Caco-2 (cell line): ENCODE measurements around the gene RNLS. TPM values are rescaled to one million over a fixed set of nuclear protein-coding genes. Genes with fewer than 3 reads are reported as not detected.

Experiments used
- BruUV-seq: library from RNA; stranded (reverse); fragments of 400-500 nt; replicated peaks from 2 replicates; lab custom pipeline; 2021; lab: Mats Ljungman, UMichigan
- CTCF ChIA-PET: fragments of 300-600 bp; sonication (Branson Sonifier 250); formaldehyde crosslinking; loops from one replicate; lab custom pipeline; 2022; ENCODE audit warnings: antibody characterized with exemption; lab: Charles Lee
- POLR2A ChIA-PET: fragments of 300-600 bp; sonication (Branson Sonifier 250); formaldehyde crosslinking; loops from one replicate; lab custom pipeline; 2022; ENCODE audit warnings: antibody characterized with exemption; lab: Charles Lee
- DNase-seq, 2 experiments: peaks; one replicate each; pipeline versions ENCODE4 v3.0.0 to v3.0.0-alpha.2; 2020 to 2022
- H3K27me3 ChIP-seq: replicated peaks from 2 replicates; pipeline ENCODE4 v1.6.0; 2011; ENCODE audit warnings: low read length; ENCODE audit not compliant: control insufficient read depth, insufficient read depth
- H3K36me3 ChIP-seq: 2 replicates; pipeline ENCODE4 v1.5.1; 2011; ENCODE audit warnings: low read length; ENCODE audit not compliant: control insufficient read depth, insufficient read depth
- H3K4me1 ChIP-seq: fragments of 250-450 bp; sonication (Bioruptor Pico); 2 replicates; pipeline ENCODE4 v1.5.1; 2020; ENCODE audit warnings: mild to moderate bottlenecking
- H3K4me3 ChIP-seq: 2 replicates; pipeline ENCODE4 v1.5.1; 2011; ENCODE audit warnings: low read depth, mild to moderate bottlenecking, control low read depth, low read length
- H3K9me3 ChIP-seq: fragments of 250-450 bp; sonication (Bioruptor Pico); 2 replicates; pipeline ENCODE4 v1.5.1; 2020; ENCODE audit warnings: mild to moderate bottlenecking, moderate library complexity
- H3K27ac Mint-ChIP-seq: one replicate; pipeline ENCODE4 v1.8.0; 2022; ENCODE audit warnings: mixed read lengths; ENCODE audit not compliant: unreplicated experiment
- H3K27me3 Mint-ChIP-seq: one replicate; pipeline ENCODE4 v1.8.0; 2022; ENCODE audit warnings: mixed read lengths; ENCODE audit not compliant: insufficient read depth, unreplicated experiment
- H3K36me3 Mint-ChIP-seq: one replicate; pipeline ENCODE4 v1.8.0; 2022; ENCODE audit warnings: mild to moderate bottlenecking, mixed read lengths; ENCODE audit not compliant: insufficient read depth, unreplicated experiment
- H3K4me1 Mint-ChIP-seq: one replicate; pipeline ENCODE4 v1.8.0; 2022; ENCODE audit warnings: low read depth, mixed read lengths; ENCODE audit not compliant: unreplicated experiment
- H3K4me3 Mint-ChIP-seq: one replicate; pipeline ENCODE4 v1.8.0; 2022; ENCODE audit warnings: mild to moderate bottlenecking, moderate library complexity, mixed read lengths; ENCODE audit not compliant: unreplicated experiment
- H3K9me3 Mint-ChIP-seq: one replicate; pipeline ENCODE4 v1.8.0; 2022; ENCODE audit warnings: mixed read lengths; ENCODE audit not compliant: unreplicated experiment
- intact Hi-C: fragments of 100-400 bp; cut with micrococcal nuclease; formaldehyde crosslinking; loops from one replicate; pipeline ENCODE4 v1.10.0; 2022; ENCODE audit not compliant: unreplicated experiment
- total RNA-seq: library from RNA; stranded (reverse); gene quantifications from 2 replicates; pipeline ENCODE4 v1.2.3, GENCODE V29; 2022
- TF ChIP-seq, protein P1 (sequence below), 2 experiments: fragments of 200-600 bp in 1 of 2; IDR thresholded peaks; 1 replicate in 1 of 2; 2 replicates in 1 of 2; pipeline versions ENCODE4 v1.5.1 to v1.8.0; 2011 to 2022; ENCODE audit warnings: antibody characterized with exemption in 1 of 2, control low read depth in 1 of 2, inconsistent platforms in 1 of 2, low read depth in 1 of 2, low read length in 1 of 2, mild to moderate bottlenecking in 1 of 2, moderate library complexity in 1 of 2; ENCODE audit not compliant: insufficient read depth in 1 of 2, severe bottlenecking in 1 of 2, unreplicated experiment in 1 of 2

RNLS gene
- total RNA-seq, 1 experiment from 2014 or later, result 5.7 TPM

DNA sequence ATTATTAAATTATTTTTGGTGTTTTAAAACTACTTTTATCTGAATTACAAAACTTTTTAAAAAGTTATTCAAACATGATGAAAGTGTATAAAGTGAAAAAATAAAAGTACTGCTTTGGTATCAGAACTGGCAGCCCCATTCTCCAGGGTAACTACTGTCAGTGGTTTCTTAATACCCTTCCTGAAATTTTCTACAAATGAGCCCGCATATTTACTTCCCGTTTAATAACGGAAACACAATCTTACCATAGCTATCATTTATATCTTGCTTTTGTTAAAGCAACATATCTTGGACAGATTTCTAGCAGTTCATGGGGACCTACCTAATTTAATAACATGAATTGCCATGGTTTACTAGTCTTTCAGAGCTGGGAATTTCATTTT, 249.9 kb downstream of the RNLS start:
- POLR2A ChIA-PET, result no interaction called here
- Mint-ChIP-seq H3K4me3 (no peak overlapping the region), H3K36me3 (no peaks in the 10 kb centered on the region), H3K27me3 (peaks cover 5% of the 10 kb centered on the region), H3K4me1 (no peaks in the 10 kb centered on the region), H3K27ac (no peak overlapping the region), H3K9me3 (no peaks in the 10 kb centered on the region)
- no peak for DNase-seq
- BruUV-seq, result no TSS peak
- intact Hi-C loops, result no loop called here
- H3K36me3 ChIP-seq, result no peaks in the 10 kb centered on the region
- H3K9me3 ChIP-seq, result no peaks in the 10 kb centered on the region
- H3K4me1 ChIP-seq, result no peaks in the 10 kb centered on the region
- H3K4me3 ChIP-seq, result no peak overlapping the region
- CTCF ChIA-PET, result no interaction called here
- TF ChIP-seq, protein P1, sequence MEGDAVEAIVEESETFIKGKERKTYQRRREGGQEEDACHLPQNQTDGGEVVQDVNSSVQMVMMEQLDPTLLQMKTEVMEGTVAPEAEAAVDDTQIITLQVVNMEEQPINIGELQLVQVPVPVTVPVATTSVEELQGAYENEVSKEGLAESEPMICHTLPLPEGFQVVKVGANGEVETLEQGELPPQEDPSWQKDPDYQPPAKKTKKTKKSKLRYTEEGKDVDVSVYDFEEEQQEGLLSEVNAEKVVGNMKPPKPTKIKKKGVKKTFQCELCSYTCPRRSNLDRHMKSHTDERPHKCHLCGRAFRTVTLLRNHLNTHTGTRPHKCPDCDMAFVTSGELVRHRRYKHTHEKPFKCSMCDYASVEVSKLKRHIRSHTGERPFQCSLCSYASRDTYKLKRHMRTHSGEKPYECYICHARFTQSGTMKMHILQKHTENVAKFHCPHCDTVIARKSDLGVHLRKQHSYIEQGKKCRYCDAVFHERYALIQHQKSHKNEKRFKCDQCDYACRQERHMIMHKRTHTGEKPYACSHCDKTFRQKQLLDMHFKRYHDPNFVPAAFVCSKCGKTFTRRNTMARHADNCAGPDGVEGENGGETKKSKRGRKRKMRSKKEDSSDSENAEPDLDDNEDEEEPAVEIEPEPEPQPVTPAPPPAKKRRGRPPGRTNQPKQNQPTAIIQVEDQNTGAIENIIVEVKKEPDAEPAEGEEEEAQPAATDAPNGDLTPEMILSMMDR (IDR thresholded peaks at IDR 0.05; ENCODE audit: insufficient read depth in 1 of 2, low read depth in 1 of 2, low read length in 1 of 2, severe bottlenecking in 1 of 2, unreplicated experiment in 1 of 2), result no peak
- H3K27me3 ChIP-seq, result no peaks in the 10 kb centered on the region

DNA sequence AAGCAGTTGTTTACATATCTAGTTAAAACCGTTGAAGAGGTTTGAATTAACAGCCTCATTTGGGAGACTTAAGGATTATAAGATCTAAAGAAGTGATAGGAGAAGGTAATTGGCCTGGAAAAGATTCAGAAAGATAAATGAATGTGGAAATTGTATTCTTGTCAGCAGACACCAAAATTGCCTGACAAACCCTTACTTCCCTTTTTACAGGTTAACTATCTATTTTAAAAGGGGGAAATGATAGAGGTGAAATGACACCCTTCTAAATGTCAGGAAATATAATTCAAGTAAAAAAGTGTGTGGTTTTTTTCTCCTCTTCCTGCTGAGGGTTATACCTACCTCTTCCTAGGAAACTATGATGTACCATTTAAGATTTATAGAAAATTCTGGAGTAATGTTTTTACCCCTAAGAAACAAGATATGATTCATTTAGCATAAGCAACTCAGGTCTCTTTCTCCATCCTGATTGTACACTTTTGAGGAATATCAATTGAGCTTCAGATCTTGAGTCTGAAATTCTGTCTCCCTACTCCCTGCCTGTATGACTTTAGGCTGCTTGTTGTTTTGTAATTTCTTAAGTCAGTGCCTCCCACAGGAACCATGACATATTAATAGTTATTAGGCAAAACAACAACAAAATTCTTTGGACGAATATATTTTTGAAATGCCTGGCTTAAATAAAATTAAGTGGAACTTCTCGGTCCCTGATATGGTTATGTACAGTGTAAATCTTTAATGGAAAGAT, 250.4 kb downstream of the RNLS start:
- Mint-ChIP-seq H3K27me3 (peaks cover 5% of the 10 kb centered on the region), H3K4me1 (no peaks in the 10 kb centered on the region), H3K36me3 (no peaks in the 10 kb centered on the region), H3K4me3 (no peak overlapping the region), H3K9me3 (no peaks in the 10 kb centered on the region), H3K27ac (no peak overlapping the region)
- Histone ChIP-seq H3K9me3 (no peaks in the 10 kb centered on the region), H3K4me1 (no peaks in the 10 kb centered on the region), H3K36me3 (no peaks in the 10 kb centered on the region), H3K4me3 (no peak overlapping the region), H3K27me3 (no peaks in the 10 kb centered on the region)
- ChIA-PET CTCF (no interaction called here), POLR2A (no interaction called here)
- DNase-seq, result no peak
- BruUV-seq, result no TSS peak
- TF ChIP-seq, protein P1 (IDR thresholded peaks at IDR 0.05; ENCODE audit: insufficient read depth in 1 of 2, low read depth in 1 of 2, low read length in 1 of 2, severe bottlenecking in 1 of 2, unreplicated experiment in 1 of 2), result no peak
- intact Hi-C loops, result no loop called here

GRCh38 chr10:88330174-88330573, 252.9 kb downstream of the RNLS start:
- TF ChIP-seq, protein P1 (IDR thresholded peaks at IDR 0.05; ENCODE audit: insufficient read depth in 1 of 2, low read depth in 1 of 2, low read length in 1 of 2, severe bottlenecking in 1 of 2, unreplicated experiment in 1 of 2), result no peak
- ChIA-PET POLR2A (no interaction called here), CTCF (no interaction called here)
- Histone ChIP-seq H3K9me3 (no peaks in the 10 kb centered on the region), H3K36me3 (no peaks in the 10 kb centered on the region), H3K27me3 (no peaks in the 10 kb centered on the region), H3K4me1 (no peaks in the 10 kb centered on the region), H3K4me3 (no peak overlapping the region)
- BruUV-seq, result no TSS peak
- no peak overlapping the region for H3K4me3 Mint-ChIP-seq
- no peaks in the 10 kb centered on the region for H3K4me1 Mint-ChIP-seq
- intact Hi-C loops, result no loop called here
- no peaks in the 10 kb centered on the region for H3K36me3 Mint-ChIP-seq
- H3K9me3 Mint-ChIP-seq, result no peaks in the 10 kb centered on the region
- no peak overlapping the region for H3K27ac Mint-ChIP-seq
- DNase-seq, result no peak
- peaks cover 5% of the 10 kb centered on the region for H3K27me3 Mint-ChIP-seq
